Endodermal cell (in vitro differentiated cells): ENCODE data around the gene SCGN. TPM values are rescaled to one million over a fixed set of nuclear protein-coding genes. Genes with fewer than 3 reads are reported as not detected.

ENCODE experiments used
- DNase-seq: peaks from one replicate; pipeline ENCODE4 v3.0.0-alpha.2; 2017
- H3K27ac ChIP-seq: 2 replicates; pipeline ENCODE4 v1.5.1; 2013; ENCODE audit warnings: mild to moderate bottlenecking, low read depth, low read length, moderate library complexity
- H3K27me3 ChIP-seq: 2 replicates; pipeline ENCODE4 v1.6.1; 2013; ENCODE audit warnings: mild to moderate bottlenecking, low read length, moderate library complexity; ENCODE audit not compliant: insufficient read depth, control insufficient read depth, poor library complexity, severe bottlenecking
- H3K36me3 ChIP-seq: 2 replicates; pipeline ENCODE4 v1.7.0; 2013; ENCODE audit warnings: mild to moderate bottlenecking, low read length, moderate library complexity; ENCODE audit not compliant: control insufficient read depth, insufficient read depth
- H3K4me1 ChIP-seq: one replicate; pipeline ENCODE4 v1.7.0; 2013; ENCODE audit warnings: low read length; ENCODE audit not compliant: control insufficient read depth, insufficient read depth
- H3K4me3 ChIP-seq: 2 replicates; pipeline ENCODE4 v1.5.1; 2013; ENCODE audit warnings: mild to moderate bottlenecking, low read length, moderate library complexity
- H3K9ac ChIP-seq: 2 replicates; pipeline ENCODE4 v1.6.1; 2013; ENCODE audit warnings: mild to moderate bottlenecking, low read length, moderate library complexity; ENCODE audit not compliant: poor library complexity, severe bottlenecking; ENCODE audit errors: extremely low read depth
- H3K9me3 ChIP-seq: 2 replicates; pipeline ENCODE4 v1.6.1; 2013; ENCODE audit warnings: mild to moderate bottlenecking, low read length, moderate library complexity; ENCODE audit not compliant: control insufficient read depth
- H3K27ac Mint-ChIP-seq: 2 replicates; pipeline ENCODE4 v1.8.0; 2020; ENCODE audit warnings: mixed read lengths
- H3K27me3 Mint-ChIP-seq: 2 replicates; pipeline ENCODE4 v1.8.0; 2021; ENCODE audit warnings: mild to moderate bottlenecking, mixed read lengths; ENCODE audit not compliant: insufficient read depth
- H3K36me3 Mint-ChIP-seq: 2 replicates; pipeline ENCODE4 v1.8.0; 2020; ENCODE audit warnings: low read depth, mixed read lengths
- H3K4me1 Mint-ChIP-seq: 2 replicates; pipeline ENCODE4 v1.8.0; 2020; ENCODE audit warnings: mixed read lengths
- H3K4me3 Mint-ChIP-seq: 2 replicates; pipeline ENCODE4 v1.8.0; 2020; ENCODE audit warnings: mild to moderate bottlenecking, moderate library complexity, mixed read lengths
- H3K9me3 Mint-ChIP-seq: 2 replicates; pipeline ENCODE4 v1.8.0; 2020; ENCODE audit warnings: mild to moderate bottlenecking, mixed read lengths
- CTCF ChIP-seq: fragments of 200-600 bp; sonication (generic); conservative IDR thresholded peaks from 2 replicates; pipeline ENCODE4 v1.5.0; 2021; ENCODE audit warnings: antibody characterized with exemption, mild to moderate bottlenecking
- WGBS, 2 experiments: methylation state at CpG; one replicate each; pipeline versions ENCODE4 v1.1.5 to v1.1.7; 2013; ENCODE audit warnings: missing lambda C conversion rate in 2 of 2, mixed read lengths in 1 of 2; ENCODE audit not compliant: insufficient coverage in 1 of 2, insufficient read length in 1 of 2; 5-methylcytosine and 5-hydroxymethylcytosine counted together
- total RNA-seq, 2 donors: library from RNA; stranded (reverse); fragmentation: NEBNext Ultra II Directional in 1 of 2; extraction: Animal tissue kit (Norgen Biotek cat#: 25700) in 1 of 2; gene quantifications; 2 replicates in 1 of 2; 3 replicates in 1 of 2; pipeline ENCODE4 v1.2.1, GENCODE V29; 2021

Gene SCGN
- total RNA-seq, 2 donors from 2014 or later = not detected

GRCh38 chr6:25645916-25646315 lies 6.1 kb upstream of the SCGN start:
- no peak overlapping the region for H3K4me3 Mint-ChIP-seq
- peaks cover 45% of the 10 kb centered on the region for H3K27me3 ChIP-seq
- H3K4me1 Mint-ChIP-seq = peaks cover 5% of the 10 kb centered on the region

GRCh38 chr6:25649611-25650010 lies 2.4 kb upstream of the SCGN start:
- H3K4me3 Mint-ChIP-seq = no peak overlapping the region
- Histone ChIP-seq H3K4me1 (no peaks in the 10 kb centered on the region), H3K9me3 (no peaks in the 10 kb centered on the region), H3K36me3 (no peaks in the 10 kb centered on the region), H3K27me3 (peaks cover 72% of the 10 kb centered on the region), H3K9ac (no peak overlapping the region), H3K4me3 (no peak overlapping the region), H3K27ac (no peak overlapping the region)
- H3K4me1 Mint-ChIP-seq = peaks cover 10% of the 10 kb centered on the region
- H3K36me3 Mint-ChIP-seq = no peaks in the 10 kb centered on the region
- TF ChIP-seq CTCF = no peak
- peaks cover 53% of the 10 kb centered on the region for H3K27me3 Mint-ChIP-seq
- no peak overlapping the region for H3K27ac Mint-ChIP-seq
- no peak for DNase-seq
- WGBS, 2 experiments = 100% methylated on average over 1 of the region's 1 CpG; no CpG with 5 or more reads in 1 of the 2 experiments
- no peaks in the 10 kb centered on the region for H3K9me3 Mint-ChIP-seq

More at GRCh38 chr6:25645916-25646315, 6.1 kb upstream of the SCGN start:
- no peak overlapping the region for H3K27ac Mint-ChIP-seq
- Histone ChIP-seq H3K9me3 (no peaks in the 10 kb centered on the region), H3K9ac (no peak overlapping the region), H3K4me1 (no peaks in the 10 kb centered on the region), H3K36me3 (no peaks in the 10 kb centered on the region), H3K4me3 (no peak overlapping the region), H3K27ac (no peak overlapping the region)
- no peak for TF ChIP-seq CTCF
- H3K36me3 Mint-ChIP-seq = no peaks in the 10 kb centered on the region
- WGBS, 2 experiments = 15 to 73% methylated on average over 1 to 4 of the region's 4 CpGs
- H3K27me3 Mint-ChIP-seq = peaks cover 52% of the 10 kb centered on the region
- no peak for DNase-seq
- H3K9me3 Mint-ChIP-seq = no peaks in the 10 kb centered on the region

- TF ChIP-seq CTCF = no peak
- Mint-ChIP-seq H3K27ac (no peak overlapping the region), H3K36me3 (no peaks in the 10 kb centered on the region), H3K4me1 (peaks cover 6% of the 10 kb centered on the region), H3K9me3 (no peaks in the 10 kb centered on the region), H3K27me3 (peaks cover 80% of the 10 kb centered on the region), H3K4me3 (no peak overlapping the region)
- no peaks in the 10 kb centered on the region for H3K4me1 ChIP-seq
- H3K36me3 ChIP-seq = no peaks in the 10 kb centered on the region
- no peak overlapping the region for H3K4me3 ChIP-seq
- H3K27ac ChIP-seq = no peak overlapping the region
- H3K9ac ChIP-seq = no peak overlapping the region
- DNase-seq = no peak
- 50 to 71% methylated on average over 1 of the region's 1 CpG for WGBS, 2 experiments
- H3K9me3 ChIP-seq = no peaks in the 10 kb centered on the region
- H3K27me3 ChIP-seq = peaks cover 90% of the 10 kb centered on the region
Measured at GRCh38 chr6:25655723-25656122, 3.7 kb downstream of the SCGN start.
